ENCODE measurements around the gene EVX1. TPM values are rescaled to one million over a fixed set of nuclear protein-coding genes. Genes with fewer than 3 reads are reported as not detected.

Gene EVX1
- total and polyA plus RNA-seq, 2 of the 13 experiments (the other 11 are each of a cell fraction or from before 2014, with no cell fraction given), result not detected

DNA sequence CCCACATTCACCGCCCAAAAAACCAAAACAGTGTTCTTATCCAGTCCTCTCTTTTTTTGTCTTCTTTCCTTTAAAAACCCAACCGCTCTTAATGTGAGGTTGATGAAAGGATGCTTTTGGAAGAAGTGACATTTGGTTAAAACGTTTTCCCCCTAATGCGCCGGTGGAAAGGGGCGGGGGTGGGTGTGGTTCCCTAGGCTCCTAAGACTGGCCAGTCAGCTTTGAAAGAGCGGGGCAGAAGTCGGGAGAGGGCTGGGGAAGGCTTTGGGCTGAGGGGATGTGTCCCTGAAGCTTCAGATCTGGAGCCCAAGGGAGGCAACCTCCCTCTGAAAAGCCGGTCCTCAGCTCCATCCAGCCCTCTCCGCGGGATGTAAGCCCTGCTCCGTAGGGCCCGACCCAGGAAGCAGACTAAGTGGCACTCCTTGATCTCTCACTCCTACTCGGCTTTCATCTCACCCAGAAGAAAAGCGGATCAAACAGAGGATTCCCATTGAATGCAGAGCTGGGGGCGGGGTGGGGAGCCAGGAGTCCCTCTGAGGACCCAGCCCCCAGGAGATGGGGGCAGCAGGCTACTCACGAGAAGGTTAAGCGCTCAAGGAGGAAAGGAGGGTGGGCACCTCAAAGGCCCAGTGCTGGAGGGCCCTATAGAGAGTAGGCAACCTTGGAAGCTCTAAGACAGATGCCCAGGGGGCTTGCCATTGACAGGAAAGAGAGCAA lies 2.4 kb upstream of the EVX1 start:
- 28% methylated on average over 12 of the region's 18 CpGs for whole genome bisulfite sequencing (ENCODE audit: low lambda C conversion rate)
- POLR2A ChIA-PET, result no interaction called here
- no peaks in the 10 kb centered on the region for H3K36me3 ChIP-seq (replicated peaks in 1 of 2; ENCODE audit: control insufficient read depth in 1 of 2, insufficient read depth in 2 of 2, low read length in 2 of 2)

More for the DNA sequence above, 2.4 kb upstream of the EVX1 start:
- H3K4me3 ChIP-seq (replicated peaks in 1 of 3; ENCODE audit: insufficient read depth in 1 of 3, low read depth in 2 of 3, low read length in 3 of 3), result no peak overlapping the region
- no peak overlapping the region for H2AFZ ChIP-seq (ENCODE audit: low read length)
- no peaks in the 10 kb centered on the region for H3K79me2 ChIP-seq (ENCODE audit: insufficient read depth, low read length)
- intact Hi-C loops (cut with micrococcal nuclease; ENCODE audit: unreplicated experiment), result no loop called here
- DNase-seq (ENCODE audit: low spot score) (no peak), FAIRE-seq (no peak), ATAC-seq (no peak)
- no peaks in the 10 kb centered on the region for H4K20me1 ChIP-seq (ENCODE audit: insufficient read depth, low read length)
- TF ChIP-seq TARDBP (CRISPR knock-in tag; IDR thresholded peaks at IDR 0.05) (no peak), HNF4A (CRISPR knock-in tag; IDR thresholded peaks at IDR 0.05) (no peak), KLF12 (CRISPR knock-in tag; IDR thresholded peaks at IDR 0.05; ENCODE audit: borderline replicate concordance) (no peak), GLI4 (CRISPR knock-in tag; IDR thresholded peaks at IDR 0.05; ENCODE audit: borderline replicate concordance) (no peak), SATB2 (CRISPR knock-in tag; IDR thresholded peaks at IDR 0.05) (no peak), NFIC (IDR thresholded peaks at IDR 0.05; ENCODE audit: low read length) (no peak), ZNF790 (CRISPR knock-in tag; IDR thresholded peaks at IDR 0.05; ENCODE audit: borderline replicate concordance) (no peak), ZNF430 (CRISPR knock-in tag; IDR thresholded peaks at IDR 0.05) (no peak), ZEB1 (IDR thresholded peaks at IDR 0.05; ENCODE audit: insufficient replicate concordance, low read depth) (no peak), SKI (IDR thresholded peaks at IDR 0.05; ENCODE audit: partially characterized antibody) (no peak), HNRNPL (IDR thresholded peaks at IDR 0.05; ENCODE audit: low read depth, low read length) (no peak), ATRX (CRISPR knock-in tag; IDR thresholded peaks at IDR 0.05; ENCODE audit: borderline replicate concordance) (no peak), GATA4 (IDR thresholded peaks at IDR 0.05; ENCODE audit: borderline replicate concordance, low read depth) (no peak), ZNF552 (CRISPR knock-in tag; IDR thresholded peaks at IDR 0.05; ENCODE audit: borderline replicate concordance) (no peak)
- TF ChIP-seq, protein P1, sequence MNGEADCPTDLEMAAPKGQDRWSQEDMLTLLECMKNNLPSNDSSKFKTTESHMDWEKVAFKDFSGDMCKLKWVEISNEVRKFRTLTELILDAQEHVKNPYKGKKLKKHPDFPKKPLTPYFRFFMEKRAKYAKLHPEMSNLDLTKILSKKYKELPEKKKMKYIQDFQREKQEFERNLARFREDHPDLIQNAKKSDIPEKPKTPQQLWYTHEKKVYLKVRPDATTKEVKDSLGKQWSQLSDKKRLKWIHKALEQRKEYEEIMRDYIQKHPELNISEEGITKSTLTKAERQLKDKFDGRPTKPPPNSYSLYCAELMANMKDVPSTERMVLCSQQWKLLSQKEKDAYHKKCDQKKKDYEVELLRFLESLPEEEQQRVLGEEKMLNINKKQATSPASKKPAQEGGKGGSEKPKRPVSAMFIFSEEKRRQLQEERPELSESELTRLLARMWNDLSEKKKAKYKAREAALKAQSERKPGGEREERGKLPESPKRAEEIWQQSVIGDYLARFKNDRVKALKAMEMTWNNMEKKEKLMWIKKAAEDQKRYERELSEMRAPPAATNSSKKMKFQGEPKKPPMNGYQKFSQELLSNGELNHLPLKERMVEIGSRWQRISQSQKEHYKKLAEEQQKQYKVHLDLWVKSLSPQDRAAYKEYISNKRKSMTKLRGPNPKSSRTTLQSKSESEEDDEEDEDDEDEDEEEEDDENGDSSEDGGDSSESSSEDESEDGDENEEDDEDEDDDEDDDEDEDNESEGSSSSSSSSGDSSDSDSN (CRISPR knock-in tag; IDR thresholded peaks at IDR 0.05), result no peak
- TF ChIP-seq, protein P2, sequence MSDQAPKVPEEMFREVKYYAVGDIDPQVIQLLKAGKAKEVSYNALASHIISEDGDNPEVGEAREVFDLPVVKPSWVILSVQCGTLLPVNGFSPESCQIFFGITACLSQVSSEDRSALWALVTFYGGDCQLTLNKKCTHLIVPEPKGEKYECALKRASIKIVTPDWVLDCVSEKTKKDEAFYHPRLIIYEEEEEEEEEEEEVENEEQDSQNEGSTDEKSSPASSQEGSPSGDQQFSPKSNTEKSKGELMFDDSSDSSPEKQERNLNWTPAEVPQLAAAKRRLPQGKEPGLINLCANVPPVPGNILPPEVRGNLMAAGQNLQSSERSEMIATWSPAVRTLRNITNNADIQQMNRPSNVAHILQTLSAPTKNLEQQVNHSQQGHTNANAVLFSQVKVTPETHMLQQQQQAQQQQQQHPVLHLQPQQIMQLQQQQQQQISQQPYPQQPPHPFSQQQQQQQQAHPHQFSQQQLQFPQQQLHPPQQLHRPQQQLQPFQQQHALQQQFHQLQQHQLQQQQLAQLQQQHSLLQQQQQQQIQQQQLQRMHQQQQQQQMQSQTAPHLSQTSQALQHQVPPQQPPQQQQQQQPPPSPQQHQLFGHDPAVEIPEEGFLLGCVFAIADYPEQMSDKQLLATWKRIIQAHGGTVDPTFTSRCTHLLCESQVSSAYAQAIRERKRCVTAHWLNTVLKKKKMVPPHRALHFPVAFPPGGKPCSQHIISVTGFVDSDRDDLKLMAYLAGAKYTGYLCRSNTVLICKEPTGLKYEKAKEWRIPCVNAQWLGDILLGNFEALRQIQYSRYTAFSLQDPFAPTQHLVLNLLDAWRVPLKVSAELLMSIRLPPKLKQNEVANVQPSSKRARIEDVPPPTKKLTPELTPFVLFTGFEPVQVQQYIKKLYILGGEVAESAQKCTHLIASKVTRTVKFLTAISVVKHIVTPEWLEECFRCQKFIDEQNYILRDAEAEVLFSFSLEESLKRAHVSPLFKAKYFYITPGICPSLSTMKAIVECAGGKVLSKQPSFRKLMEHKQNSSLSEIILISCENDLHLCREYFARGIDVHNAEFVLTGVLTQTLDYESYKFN (CRISPR knock-in tag; conservative IDR thresholded peaks at IDR 0.05), result no peak
- H3K9ac ChIP-seq (ENCODE audit: insufficient read depth, low read depth, low read length), result no peak overlapping the region
- no peaks in the 10 kb centered on the region for H3K9me3 ChIP-seq (ENCODE audit: low read length)
- peaks cover 8 to 81% of the 10 kb centered on the region in 2 experiments; a peak in 4 of 5 replicates for H3K27me3 ChIP-seq (ENCODE audit: control insufficient read depth in 1 of 2, insufficient read depth in 2 of 2, low read length in 2 of 2)
- CTCF ChIA-PET (ENCODE audit: low intra/inter-chr PET ratio, low total read pairs), result no interaction called here
- H3K27ac ChIP-seq (ENCODE audit: extremely low read length, insufficient read depth, low read length), result no peak overlapping the region
- no TSS peak for BruUV-seq (replicated peaks)
- no peak overlapping the region for H3K4me2 ChIP-seq (ENCODE audit: low read depth, low read length)
- in situ Hi-C loops (cut with HindIII; ENCODE audit: extremely low pct_ligation_motif_present, low pct_unique_long_range_greater_than_20kb), result no loop called here
- no peaks in the 10 kb centered on the region for H3K4me1 ChIP-seq (ENCODE audit: insufficient read depth, low read length)
